H9 (cell line): ENCODE results near the gene ARID1A. TPM values are rescaled to one million over a fixed set of nuclear protein-coding genes. Genes with fewer than 3 reads are reported as not detected.

Experiments
- DNase-seq: peaks from one replicate; pipeline ENCODE4 v3.0.0-alpha.2; 2017
- H2AFZ ChIP-seq: one replicate; pipeline ENCODE4 v1.6.1; 2013; ENCODE audit warnings: mild to moderate bottlenecking, low read length, control low read depth, moderate library complexity
- H2AK5ac ChIP-seq: 2 replicates; pipeline ENCODE4 v1.6.1; 2013; ENCODE audit warnings: low read length, control low read depth, mixed read lengths; ENCODE audit not compliant: insufficient read length
- H2BK120ac ChIP-seq: one replicate; pipeline ENCODE4 v1.6.1; 2013; ENCODE audit warnings: low read depth, mild to moderate bottlenecking, low read length, control low read depth, inconsistent platforms; ENCODE audit not compliant: poor library complexity, severe bottlenecking
- H2BK12ac ChIP-seq: 2 replicates; pipeline ENCODE4 v1.6.1; 2013; ENCODE audit warnings: low read length, control low read depth, mixed read lengths, low read depth; ENCODE audit not compliant: insufficient read length
- H2BK15ac ChIP-seq: 2 replicates; pipeline ENCODE4 v1.6.1; 2013; ENCODE audit warnings: low read depth, low read length, control low read depth
- H2BK20ac ChIP-seq: one replicate; pipeline ENCODE4 v1.6.1; 2013; ENCODE audit warnings: low read depth, mild to moderate bottlenecking, low read length, control low read depth, inconsistent platforms; ENCODE audit not compliant: poor library complexity, severe bottlenecking
- H2BK5ac ChIP-seq: 2 replicates; pipeline ENCODE4 v1.6.1; 2013; ENCODE audit warnings: low read length, control low read depth, mixed read lengths; ENCODE audit not compliant: insufficient read length
- H3K14ac ChIP-seq: 2 replicates; pipeline ENCODE4 v1.6.1; 2013; ENCODE audit warnings: low read length, control low read depth; ENCODE audit not compliant: insufficient read depth
- H3K18ac ChIP-seq: 2 replicates; pipeline ENCODE4 v1.6.1; 2013; ENCODE audit warnings: low read depth, mild to moderate bottlenecking, mixed read lengths, low read length, control low read depth; ENCODE audit not compliant: insufficient read length
- H3K23ac ChIP-seq: 2 replicates; pipeline ENCODE4 v1.6.1; 2013; ENCODE audit warnings: low read length, control low read depth, mixed read lengths, low read depth; ENCODE audit not compliant: insufficient read length
- H3K23me2 ChIP-seq: 2 replicates; pipeline ENCODE4 v1.6.1; 2013; ENCODE audit warnings: low read depth, mild to moderate bottlenecking, mixed read lengths, low read length, control low read depth; ENCODE audit not compliant: insufficient read length, poor library complexity, severe bottlenecking
- H3K27ac ChIP-seq: 2 replicates; pipeline ENCODE4 v1.5.1; 2013; ENCODE audit warnings: low read length, control low read depth, mixed read lengths, low read depth; ENCODE audit not compliant: insufficient read length
- H3K27me3 ChIP-seq: 2 replicates; pipeline ENCODE4 v1.6.1; 2013; ENCODE audit warnings: low read length, control low read depth, inconsistent platforms; ENCODE audit not compliant: insufficient read depth
- H3K4ac ChIP-seq: 2 replicates; pipeline ENCODE4 v1.6.1; 2013; ENCODE audit warnings: low read depth, mild to moderate bottlenecking, control low read depth, inconsistent platforms, low read length, moderate library complexity
- H3K4me1 ChIP-seq: 2 replicates; pipeline ENCODE4 v1.6.1; 2013; ENCODE audit warnings: low read length, control low read depth, inconsistent platforms; ENCODE audit not compliant: insufficient read depth
- H3K4me2 ChIP-seq: 2 replicates; pipeline ENCODE4 v1.6.1; 2013; ENCODE audit warnings: low read length, control low read depth, mixed read lengths; ENCODE audit not compliant: insufficient read length, insufficient read depth
- H3K56ac ChIP-seq: 2 replicates; pipeline ENCODE4 v1.6.1; 2013; ENCODE audit warnings: low read depth, mild to moderate bottlenecking, mixed read lengths, low read length, control low read depth; ENCODE audit not compliant: insufficient read length
- H3K79me1 ChIP-seq: 2 replicates; pipeline ENCODE4 v1.6.1; 2013; ENCODE audit warnings: low read depth, mild to moderate bottlenecking, moderate library complexity, low read length, control low read depth, inconsistent platforms; ENCODE audit not compliant: insufficient read depth, poor library complexity, severe bottlenecking
- H3K79me2 ChIP-seq: 2 replicates; pipeline ENCODE4 v1.6.1; 2013; ENCODE audit warnings: low read length, control low read depth, inconsistent platforms; ENCODE audit not compliant: insufficient read depth
- H3K9ac ChIP-seq: 2 replicates; pipeline ENCODE4 v1.6.1; 2013; ENCODE audit warnings: low read length, control low read depth, mixed read lengths; ENCODE audit not compliant: insufficient read length; ENCODE audit errors: extremely low read depth
- H3K9me3 ChIP-seq: one replicate; pipeline ENCODE4 v1.6.1; 2013; ENCODE audit warnings: low read depth, low read length, inconsistent platforms; ENCODE audit not compliant: control insufficient read depth
- H3T11ph ChIP-seq: one replicate; pipeline ENCODE4 v1.6.1; 2013; ENCODE audit warnings: mild to moderate bottlenecking, low read length, control low read depth, inconsistent platforms
- H4K20me1 ChIP-seq: one replicate; pipeline ENCODE4 v1.6.1; 2013; ENCODE audit not compliant: control insufficient read depth, insufficient read length, insufficient read depth
- H4K5ac ChIP-seq: 2 replicates; pipeline ENCODE4 v1.6.1; 2013; ENCODE audit warnings: low read depth, mild to moderate bottlenecking, mixed read lengths, low read length, control low read depth; ENCODE audit not compliant: insufficient read length
- H4K8ac ChIP-seq: replicated peaks from 2 replicates; pipeline ENCODE4 v1.6.1; 2013; ENCODE audit warnings: low read length, control low read depth, mixed read lengths, low read depth; ENCODE audit not compliant: insufficient read length
- H4K91ac ChIP-seq: 2 replicates; pipeline ENCODE4 v1.6.1; 2013; ENCODE audit warnings: low read depth, mild to moderate bottlenecking, moderate library complexity, mixed read lengths, low read length, control low read depth; ENCODE audit not compliant: insufficient read length
- H3K27ac Mint-ChIP-seq, 3 experiments: 2 replicates in 2 of 3; 3 replicates in 1 of 3; pipeline ENCODE4 v1.8.0; 2020 to 2021; ENCODE audit warnings: mixed read lengths in 3 of 3, mild to moderate bottlenecking in 1 of 3, moderate library complexity in 1 of 3
- H3K27me3 Mint-ChIP-seq: 2 replicates; pipeline ENCODE4 v1.8.0; 2021; ENCODE audit warnings: low read depth, mild to moderate bottlenecking, moderate library complexity, mixed read lengths
- H3K36me3 Mint-ChIP-seq, 3 experiments: 2 replicates in 2 of 3; 3 replicates in 1 of 3; pipeline ENCODE4 v1.8.0; 2020 to 2021; ENCODE audit warnings: low read depth in 3 of 3, mixed read lengths in 3 of 3; ENCODE audit not compliant: insufficient read depth in 1 of 3
- H3K4me1 Mint-ChIP-seq, 2 experiments: 2 replicates each; pipeline ENCODE4 v1.8.0; 2020; ENCODE audit warnings: mixed read lengths in 2 of 2
- H3K4me3 Mint-ChIP-seq, 2 experiments: 2 replicates in 1 of 2; 3 replicates in 1 of 2; pipeline ENCODE4 v1.8.0; 2020 to 2021; ENCODE audit warnings: mild to moderate bottlenecking in 2 of 2, mixed read lengths in 2 of 2, moderate library complexity in 1 of 2
- H3K9me3 Mint-ChIP-seq, 2 experiments: 2 replicates in 1 of 2; 3 replicates in 1 of 2; pipeline ENCODE4 v1.8.0; 2020; ENCODE audit warnings: mild to moderate bottlenecking in 2 of 2, mixed read lengths in 2 of 2, moderate library complexity in 1 of 2
- CTCF ChIP-seq: fragments of 200-600 bp; sonication (generic); conservative IDR thresholded peaks from 3 replicates; pipeline ENCODE4 v1.8.0; 2021; ENCODE audit warnings: antibody characterized with exemption, mild to moderate bottlenecking
- WGBS: extraction: QIAGEN DNeasy Blood & Tissue Kit; methylation state at CpG from one replicate; pipeline ENCODE4 v1.1.7; 2013; ENCODE audit warnings: missing lambda C conversion rate, low lambda C conversion rate, mixed read lengths; ENCODE audit not compliant: insufficient read length; ENCODE audit errors: extremely low coverage; 5-methylcytosine and 5-hydroxymethylcytosine counted together
- total RNA-seq: library from RNA; stranded (reverse); gene quantifications from 2 replicates; pipeline ENCODE4 v1.2.1, GENCODE V29; 2021

The ARID1A gene
- total RNA-seq, 1 experiment from 2014 or later, result 147 TPM

GRCh38 chr1:26747048-26747447 lies 51.2 kb downstream of the ARID1A start:
- no peaks in the 10 kb centered on the region for H3K23me2 ChIP-seq
- H3K36me3 Mint-ChIP-seq, result peaks cover 22 to 89% (median 76%) of the 10 kb centered on the region in 3 experiments; a peak in 6 of 7 replicates
- no peak overlapping the region for H3K14ac ChIP-seq
- H3T11ph ChIP-seq, result no peak overlapping the region
- no peaks in the 10 kb centered on the region for H3K27me3 ChIP-seq
- no peak for DNase-seq
- H3K9ac ChIP-seq, result no peak overlapping the region
- H3K27ac ChIP-seq, result no peak overlapping the region
- H4K5ac ChIP-seq, result no peak overlapping the region
- H3K18ac ChIP-seq, result no peak overlapping the region
- H2BK15ac ChIP-seq, result no peak overlapping the region
- no peak overlapping the region for H2AFZ ChIP-seq
- H2BK20ac ChIP-seq, result no peak overlapping the region
- no peak overlapping the region for H3K56ac ChIP-seq
- peaks cover 5 to 15% of the 10 kb centered on the region in 2 experiments for H3K4me1 Mint-ChIP-seq
- H2AK5ac ChIP-seq, result no peak overlapping the region
- no peaks in the 10 kb centered on the region for H3K9me3 ChIP-seq
- peak overlapping the region in 1 of 3 experiments; percentile 69; a peak in 1 of 7 replicates for H3K27ac Mint-ChIP-seq
- H3K9me3 Mint-ChIP-seq, result no peaks in the 10 kb centered on the region
- H3K4me2 ChIP-seq, result no peak overlapping the region
- H3K27me3 Mint-ChIP-seq, result no peaks in the 10 kb centered on the region
- no peaks in the 10 kb centered on the region for H4K20me1 ChIP-seq
- no peak overlapping the region for H2BK12ac ChIP-seq
- TF ChIP-seq CTCF, result no peak
- peaks cover 8% of the 10 kb centered on the region for H3K79me1 ChIP-seq
- H3K4me3 Mint-ChIP-seq, result no peak overlapping the region
- H4K8ac ChIP-seq, result no peak overlapping the region
- no peak overlapping the region for H2BK120ac ChIP-seq
- H4K91ac ChIP-seq, result no peak overlapping the region
- H3K79me2 ChIP-seq, result no peaks in the 10 kb centered on the region; the same call in 1 of the 2 replicates
- H3K4ac ChIP-seq, result no peak overlapping the region
- H3K23ac ChIP-seq, result no peak overlapping the region
- peaks cover 4% of the 10 kb centered on the region for H3K4me1 ChIP-seq
- no CpG with 5 or more reads among the region's 5 CpGs for WGBS
- H2BK5ac ChIP-seq, result no peak overlapping the region
